IPS-11a (cell line): ENCODE measurements around the gene AGPAT2.
"Not testable (repeated sequence)": the region's sequence is repeated elsewhere in the genome, so short reads cannot be mapped to it uniquely, and the experiment has no call there.

Source experiments
- H3K4me3 ChIP-seq: one replicate; pipeline ENCODE4 v1.5.1; 2013; ENCODE audit warnings: low read depth, low read length, control low read depth

Gene AGPAT2

DNA sequence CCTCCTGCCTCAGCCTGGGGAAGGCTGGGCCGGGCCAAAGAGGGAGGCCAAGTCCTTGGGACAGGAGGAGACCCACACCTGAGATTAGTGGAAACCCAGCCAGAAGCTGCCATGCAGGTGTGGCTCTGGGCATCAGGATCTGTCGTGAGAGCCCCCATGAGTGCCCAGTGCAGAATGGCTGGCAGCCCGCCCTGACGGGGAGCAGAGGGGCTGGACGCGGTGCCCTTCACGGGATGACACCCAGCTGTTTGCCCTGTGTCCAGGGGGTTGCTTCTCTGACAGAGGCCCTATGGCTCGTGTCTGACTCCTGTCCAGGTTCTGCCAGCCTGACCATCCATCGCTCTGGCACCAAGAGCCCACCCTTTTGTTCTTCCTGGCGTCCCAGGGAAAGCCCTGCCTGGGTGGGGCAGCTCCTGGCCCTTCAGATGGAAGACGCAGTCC lies 33.7 kb upstream of the AGPAT2 start:
- no peak overlapping the region for H3K4me3 ChIP-seq

DNA sequence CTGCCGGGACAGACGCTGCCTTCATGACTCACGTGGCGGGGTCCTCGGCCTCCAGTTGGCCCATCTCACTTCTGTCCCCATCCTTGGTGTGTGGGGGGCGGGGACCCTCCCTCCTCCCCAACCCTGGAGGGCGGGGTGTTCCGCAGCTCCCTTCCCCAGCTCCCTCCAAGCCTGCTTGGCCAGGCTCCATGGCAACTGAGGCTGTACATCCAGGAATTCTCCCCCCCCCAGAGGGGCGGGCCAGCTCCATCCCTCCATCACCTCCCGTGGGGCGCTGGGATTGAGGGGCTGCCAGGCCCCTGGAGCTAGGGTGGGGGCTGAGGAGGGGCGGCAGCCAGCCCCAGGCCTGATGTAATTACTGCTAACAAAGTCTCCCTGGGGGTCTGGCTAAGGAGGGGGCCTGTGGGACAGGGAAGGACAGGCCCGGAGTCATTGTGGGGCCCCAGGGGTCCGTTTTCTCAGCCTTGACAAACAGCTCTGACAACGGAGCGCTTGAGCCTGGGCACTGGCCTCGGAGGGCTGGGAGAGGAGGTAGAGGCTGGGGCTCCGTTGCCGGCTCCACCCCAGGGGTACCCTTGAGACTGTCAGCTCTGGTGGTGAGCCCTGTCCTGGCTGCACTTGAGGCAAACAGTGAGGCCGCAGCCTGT lies 33.1 kb upstream of the AGPAT2 start:
- H3K4me3 ChIP-seq: no peak overlapping the region

DNA sequence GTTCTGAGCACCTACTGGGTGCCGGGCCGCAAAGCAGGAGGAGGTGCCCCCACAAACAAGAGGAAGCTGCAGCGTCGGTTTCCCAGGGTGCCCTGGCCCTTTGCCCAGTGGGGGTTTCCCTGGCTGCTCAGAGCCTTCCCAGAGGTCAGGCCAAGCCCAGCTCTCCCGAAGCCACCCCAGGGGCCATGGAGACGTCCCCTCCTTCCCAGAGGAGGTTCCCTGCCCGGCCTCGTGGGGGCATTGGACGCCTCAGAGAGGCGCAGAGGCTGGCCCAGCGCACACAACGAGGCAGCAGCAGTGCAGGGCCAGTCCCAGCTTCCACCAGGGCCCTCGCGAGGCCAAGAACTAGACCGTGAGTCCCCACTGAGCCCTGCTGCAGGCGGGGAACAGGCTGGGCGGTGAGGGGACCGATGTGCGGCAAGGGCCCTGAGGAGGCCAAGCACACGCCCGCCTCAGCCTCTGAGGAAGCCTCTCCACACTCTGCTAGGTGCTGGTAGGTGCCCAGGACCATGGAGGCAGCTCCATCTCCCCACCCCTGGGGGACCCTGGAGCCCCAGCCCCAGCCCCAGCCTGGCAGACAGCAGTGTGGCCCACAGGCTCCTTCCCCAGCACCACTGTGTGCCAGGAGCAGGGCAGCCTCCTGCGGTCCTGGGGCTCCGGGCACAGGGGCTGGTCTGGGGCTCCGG lies 32.1 kb upstream of the AGPAT2 start:
- H3K4me3 ChIP-seq: no peak overlapping the region

DNA sequence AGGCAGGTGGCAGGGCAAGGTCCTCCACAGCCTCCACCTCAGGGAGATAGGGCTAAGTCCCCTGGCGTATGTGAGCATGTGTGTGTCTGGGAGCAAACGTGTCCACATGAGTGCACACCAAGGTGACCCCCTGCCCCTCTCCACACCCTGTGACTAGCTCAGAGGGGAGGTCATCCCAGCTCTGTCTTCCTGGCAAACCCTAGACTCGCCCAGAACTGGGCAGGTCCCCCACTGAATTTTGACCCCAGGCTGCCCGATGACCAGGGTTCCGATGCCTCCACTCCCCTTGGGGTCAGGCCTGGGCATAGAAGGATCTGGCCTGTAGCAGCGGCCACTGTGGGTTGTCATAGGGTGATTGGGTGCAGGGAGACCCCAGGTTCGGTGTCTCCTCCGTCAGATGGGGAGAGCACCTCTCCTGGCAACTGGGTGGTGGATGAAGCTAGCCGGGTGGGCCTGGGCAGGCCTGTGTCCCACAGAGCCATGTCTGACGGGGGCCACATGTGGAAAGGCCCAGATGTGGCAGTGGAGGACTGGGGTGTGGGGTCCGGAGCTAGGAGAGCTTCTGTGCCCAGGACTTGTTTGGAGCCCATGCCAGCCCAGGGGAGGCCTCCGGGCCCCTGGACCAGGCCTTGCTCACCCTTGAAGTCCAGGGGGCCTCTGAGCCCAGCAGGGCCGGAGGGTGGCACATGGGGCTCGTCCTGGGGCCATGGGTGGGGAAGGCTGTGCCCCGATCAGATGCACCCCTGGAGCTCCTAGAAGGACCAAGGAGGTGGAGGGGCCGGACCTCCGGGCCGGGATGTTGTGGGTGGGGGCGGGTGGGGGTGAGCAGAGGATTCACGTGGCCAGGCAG lies 31.3 kb upstream of the AGPAT2 start:
- no peak overlapping the region for H3K4me3 ChIP-seq

DNA sequence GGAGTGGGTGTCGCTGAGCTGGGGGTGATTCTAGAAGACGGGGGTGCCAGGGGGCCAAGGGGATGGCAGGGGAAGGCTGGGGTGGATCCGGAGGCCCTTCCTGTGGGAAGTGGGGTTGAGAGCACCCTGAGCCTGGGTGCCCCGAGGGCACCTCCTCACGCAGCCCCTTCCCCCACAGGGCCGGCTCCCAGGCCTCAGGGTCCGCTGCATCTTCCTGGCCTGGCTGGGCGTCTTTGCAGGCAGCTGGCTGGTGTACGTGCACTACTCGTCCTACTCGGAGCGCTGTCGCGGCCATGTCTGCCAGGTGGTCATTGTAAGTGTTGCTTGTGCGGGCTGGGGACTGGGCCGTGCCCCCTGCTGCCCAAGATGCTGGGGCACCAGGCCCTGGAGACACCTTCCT lies 30.1 kb upstream of the AGPAT2 start:
- no peak overlapping the region for H3K4me3 ChIP-seq

DNA sequence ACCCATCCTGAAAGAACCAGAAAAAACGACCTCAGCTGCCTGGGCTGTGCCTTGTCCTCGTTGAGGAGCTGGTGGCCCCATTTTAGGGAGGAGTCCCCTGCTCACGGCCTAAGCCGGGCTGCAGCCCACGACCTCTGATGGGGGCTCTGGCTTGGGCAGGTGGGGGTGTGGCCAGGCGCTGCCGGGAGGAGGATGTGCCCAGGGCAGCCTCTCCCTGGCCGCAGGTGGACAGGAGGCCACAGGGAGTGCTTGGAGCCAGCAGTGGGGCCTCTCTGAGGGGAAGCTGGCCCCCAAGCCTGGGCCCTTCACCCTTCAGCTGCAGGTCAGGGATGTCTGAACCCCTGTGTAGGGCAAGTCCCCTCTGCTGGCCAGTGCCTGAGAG lies 27.6 kb upstream of the AGPAT2 start:
- no peak overlapping the region for H3K4me3 ChIP-seq

DNA sequence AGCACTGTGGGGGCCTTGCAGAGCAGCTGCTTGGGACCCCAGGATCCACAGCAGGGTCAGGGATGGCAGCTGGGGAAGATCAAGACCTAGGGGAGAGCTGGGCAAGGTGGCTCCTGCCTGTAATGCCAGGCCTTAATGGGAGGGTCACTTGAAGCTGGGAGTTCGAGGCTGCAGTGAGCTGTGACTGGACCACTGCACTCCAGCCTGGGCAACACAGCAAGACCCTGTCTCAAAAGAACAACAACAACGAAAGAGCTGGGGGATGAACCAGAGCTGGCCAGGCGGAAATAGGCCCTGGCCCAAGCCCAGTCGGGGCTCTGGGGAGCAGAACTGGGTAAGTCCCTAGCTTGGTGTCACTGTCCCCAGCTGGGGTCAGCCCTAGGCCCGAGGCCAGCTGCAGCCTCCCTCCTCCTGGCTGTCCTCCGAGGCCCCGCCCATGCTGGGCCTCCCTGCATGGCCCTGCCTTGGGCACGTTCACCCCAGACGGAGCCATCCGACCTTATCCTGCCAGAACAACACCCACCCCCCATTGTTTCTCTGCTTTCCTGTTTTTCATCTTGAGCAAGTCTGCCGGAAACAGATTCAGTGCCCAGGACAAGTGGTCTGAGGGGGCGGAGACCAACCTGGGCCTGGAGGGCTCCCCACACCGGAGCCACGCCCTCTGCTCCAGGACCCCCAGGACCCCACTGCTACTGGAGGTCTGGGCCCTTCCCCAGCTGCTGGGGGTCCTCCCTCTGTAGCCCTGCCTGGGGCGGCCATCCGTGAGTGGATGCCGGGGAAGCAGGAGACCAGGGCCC lies 27.0 kb upstream of the AGPAT2 start:
- H3K4me3 ChIP-seq: no peak overlapping the region

DNA sequence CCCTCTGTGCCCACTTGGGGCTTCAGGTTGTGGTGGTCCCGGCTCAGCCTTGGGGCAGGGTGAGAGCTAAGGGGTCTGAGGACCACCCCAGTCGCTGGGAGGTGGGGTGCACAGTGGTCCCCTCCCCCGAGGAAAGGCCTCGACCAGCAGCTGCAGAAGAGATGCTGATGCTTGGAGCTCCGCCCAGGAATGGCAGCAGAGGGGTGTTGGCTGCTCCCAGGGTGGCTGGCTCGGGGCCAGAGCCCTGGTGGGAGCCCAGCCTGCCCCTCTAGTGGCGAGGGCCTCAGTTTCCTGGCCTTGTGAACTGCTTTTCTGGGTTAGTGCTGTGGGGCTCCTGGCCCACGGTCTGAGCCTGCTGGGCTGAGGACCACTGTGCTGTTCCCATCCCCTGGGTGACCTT lies 26.3 kb upstream of the AGPAT2 start:
- H3K4me3 ChIP-seq: no peak overlapping the region

DNA sequence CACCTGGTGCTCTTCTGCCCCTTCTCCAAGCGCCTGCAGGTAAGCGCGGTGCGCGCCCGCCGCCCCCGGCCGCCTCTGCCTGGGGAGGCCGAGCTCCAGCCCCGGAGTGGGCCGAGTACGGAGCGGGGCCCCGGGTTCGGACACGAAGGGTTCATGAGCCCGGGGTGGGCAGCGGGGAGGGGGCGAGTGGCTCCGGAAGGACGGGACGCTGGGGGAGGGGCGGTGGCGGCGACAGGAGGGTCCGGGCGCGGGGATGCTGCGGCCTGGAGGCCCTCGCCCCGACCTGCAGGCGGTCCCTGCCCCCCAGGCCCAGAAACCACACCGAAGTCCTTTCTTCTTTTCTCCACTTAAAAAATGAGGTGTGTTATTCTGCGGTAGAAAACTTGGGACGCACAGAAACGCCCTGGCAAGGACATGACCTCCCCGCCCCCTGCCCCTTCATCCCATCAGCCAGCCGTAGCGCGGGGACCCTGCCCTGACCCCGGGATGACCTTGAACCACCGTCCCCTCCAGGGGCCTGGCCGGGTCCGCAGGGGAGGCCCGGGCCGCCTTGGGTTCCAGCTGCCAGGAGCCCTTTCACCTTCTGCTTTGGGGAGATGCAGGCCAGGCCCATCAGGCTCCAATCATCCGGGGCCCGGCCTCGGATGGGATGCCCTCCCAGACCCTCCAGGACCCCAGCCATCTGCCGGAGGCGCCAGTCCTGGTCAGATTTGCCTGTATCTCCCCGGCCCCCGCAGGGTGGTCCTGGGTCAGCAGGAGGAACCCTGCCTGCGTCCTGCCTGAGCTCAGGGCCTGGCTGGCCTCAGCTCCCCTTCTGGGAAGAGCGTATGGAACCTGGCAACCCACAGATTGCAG lies 25.7 kb upstream of the AGPAT2 start:
- H3K4me3 ChIP-seq: peak overlapping the region; percentile 57

DNA sequence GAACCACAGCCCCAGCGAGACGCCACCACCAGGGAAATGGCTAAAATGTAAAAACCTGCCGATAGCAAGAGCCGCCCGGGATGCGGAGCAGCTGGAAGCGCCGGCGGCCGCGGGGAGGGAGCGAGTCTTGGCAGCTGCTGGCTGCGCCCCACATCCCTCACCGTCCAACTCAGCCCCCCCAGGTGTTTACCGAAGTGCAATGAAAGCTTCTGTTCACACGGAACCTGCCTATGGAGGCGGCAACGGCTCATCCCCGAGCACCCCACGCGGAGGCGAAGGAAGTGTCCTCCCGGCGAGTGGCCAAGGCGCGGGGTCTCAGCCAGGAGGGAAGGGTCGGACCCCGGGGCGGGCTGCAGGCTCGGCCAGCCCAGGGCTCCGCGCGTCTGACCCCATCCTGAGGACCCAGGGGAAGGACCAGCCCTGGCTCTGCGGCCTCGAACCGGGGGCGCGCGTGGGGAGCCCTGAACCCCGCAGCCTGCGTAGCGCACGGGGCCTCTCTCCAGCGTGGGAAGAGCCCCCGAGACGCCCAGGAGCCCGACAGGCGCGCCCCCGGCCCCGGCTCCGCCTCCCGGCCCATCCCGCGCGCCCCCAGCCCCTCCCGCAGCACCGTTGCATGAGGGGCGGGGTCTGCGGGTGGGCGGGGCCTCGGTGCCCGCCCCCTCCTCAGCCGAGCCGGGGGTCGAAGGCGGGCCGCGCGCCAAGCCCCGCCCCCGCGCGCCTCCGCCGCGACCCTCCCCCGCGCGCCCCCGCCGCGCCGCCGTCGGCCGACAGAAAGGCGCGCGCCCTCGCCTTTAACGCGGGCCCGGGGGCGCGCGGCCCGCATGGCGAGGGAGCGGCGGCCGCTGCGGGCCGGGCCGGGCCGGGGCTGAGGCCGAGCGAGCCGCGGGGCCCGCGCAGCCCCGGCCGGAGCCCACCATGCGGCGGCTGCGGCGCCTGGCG lies 24.8 kb upstream of the AGPAT2 start, which contains the start of gene DIPK1B:
TSS of gene DIPK1B (plus strand) at position 822 of the 939 bp plus-strand sequence. CDS start at position 916, 94 bp downstream.
- peak within 1 kb of the TSS; percentile 63 for H3K4me3 ChIP-seq

DNA sequence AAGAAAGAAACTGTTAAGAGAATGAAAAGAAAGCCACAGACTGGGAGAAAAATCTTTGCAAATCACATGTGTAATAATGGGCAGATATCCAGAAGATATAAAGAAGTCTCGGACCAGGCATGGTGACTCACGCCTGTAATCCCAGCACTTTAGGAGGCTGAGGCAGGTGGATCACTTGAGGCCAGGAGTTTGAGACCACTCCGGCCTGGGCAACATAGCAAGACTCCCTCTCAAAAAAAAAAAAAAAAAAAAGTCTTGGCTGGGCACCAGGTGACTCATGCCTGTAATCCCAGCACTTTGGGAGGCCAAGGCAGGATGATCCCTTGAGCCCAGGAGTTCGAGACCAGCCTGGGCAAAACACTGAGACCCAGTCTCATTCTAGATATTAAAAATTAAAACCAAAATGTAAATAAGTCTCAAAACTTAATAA lies 24.0 kb upstream of the AGPAT2 start:
- H3K4me3 ChIP-seq: not testable (repeated sequence)

DNA sequence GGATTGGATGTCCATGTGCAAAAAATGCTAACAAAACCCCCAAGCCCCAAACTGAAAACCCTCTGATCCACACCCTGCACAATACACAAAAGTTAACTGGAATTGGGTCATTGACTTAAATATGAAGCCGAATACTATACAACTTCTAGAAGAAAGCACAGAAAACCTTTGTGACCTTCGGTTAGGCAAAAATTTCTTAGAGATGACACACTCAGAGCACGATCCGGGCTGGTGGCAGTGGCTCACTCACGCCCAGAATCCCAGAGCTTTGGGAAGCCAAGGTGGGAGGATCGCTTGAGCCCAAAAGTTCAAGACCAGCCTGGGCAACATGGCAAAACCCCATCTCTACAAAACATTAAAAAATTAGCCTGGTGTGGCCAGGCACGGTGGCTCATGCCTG lies 23.3 kb upstream of the AGPAT2 start:
- H3K4me3 ChIP-seq: no peak overlapping the region

DNA sequence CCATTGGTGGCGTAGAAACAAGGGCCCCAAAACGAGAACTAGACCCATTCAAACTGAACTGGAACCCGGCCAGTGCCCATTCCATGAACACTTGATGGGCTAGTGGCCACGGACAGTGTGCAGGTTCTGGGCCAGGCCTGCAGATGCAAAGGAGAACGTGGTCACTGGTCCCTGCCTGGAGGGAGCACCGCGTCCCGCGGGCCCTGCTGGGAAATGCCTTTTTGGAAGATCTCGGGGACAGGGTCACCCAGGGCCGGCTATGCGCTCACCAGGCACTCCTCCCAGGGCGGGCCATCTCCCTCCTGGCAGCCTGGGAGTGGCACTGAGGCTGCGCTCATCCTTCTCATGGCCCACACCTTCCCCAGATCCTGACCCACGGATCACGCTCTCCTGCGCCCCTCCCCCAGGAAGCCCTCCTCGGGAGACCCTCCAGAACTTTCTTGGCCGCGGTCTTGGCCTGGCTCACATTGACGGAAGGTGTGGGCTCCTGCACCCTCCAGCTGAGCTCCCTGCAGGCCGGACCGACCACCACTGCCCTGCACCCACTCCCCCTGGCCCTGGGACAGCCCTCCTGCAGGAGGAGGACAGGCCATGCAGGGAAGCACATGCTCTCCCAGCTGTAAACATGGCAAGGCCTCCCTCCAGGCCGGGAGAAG lies 22.3 kb upstream of the AGPAT2 start:
- no peak overlapping the region for H3K4me3 ChIP-seq

DNA sequence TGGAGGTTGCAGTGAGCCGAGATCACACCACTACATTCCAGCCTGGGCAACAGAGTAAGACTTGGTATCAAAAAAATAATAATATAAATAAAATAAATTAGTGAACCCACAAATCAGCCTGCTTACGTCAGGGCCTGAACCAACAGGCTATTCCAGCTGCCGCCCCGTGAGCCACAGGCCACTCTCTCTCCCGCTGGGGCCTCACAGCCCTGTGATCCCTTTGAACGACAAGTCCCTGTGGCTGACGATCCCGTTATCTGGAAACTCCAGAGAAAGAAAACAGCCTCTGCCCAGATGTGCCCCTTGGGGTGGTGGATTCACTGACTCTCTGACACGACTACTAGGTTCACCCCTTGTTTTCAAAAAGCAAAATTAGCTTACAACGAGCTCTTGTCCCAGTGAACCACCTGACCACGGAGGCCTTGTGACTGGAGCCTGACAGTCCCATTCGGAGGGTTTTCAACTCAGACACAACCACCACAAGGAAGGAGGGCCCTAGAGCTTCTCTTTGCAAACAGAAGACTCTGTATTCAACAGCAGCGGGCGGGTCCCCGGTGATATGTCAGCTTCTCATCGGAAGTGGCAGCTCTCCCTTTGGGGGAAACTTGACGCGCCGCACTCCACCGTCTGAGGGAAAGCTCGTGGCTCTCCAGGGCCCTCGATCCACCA lies 20.7 kb upstream of the AGPAT2 start:
- no peak overlapping the region for H3K4me3 ChIP-seq

DNA sequence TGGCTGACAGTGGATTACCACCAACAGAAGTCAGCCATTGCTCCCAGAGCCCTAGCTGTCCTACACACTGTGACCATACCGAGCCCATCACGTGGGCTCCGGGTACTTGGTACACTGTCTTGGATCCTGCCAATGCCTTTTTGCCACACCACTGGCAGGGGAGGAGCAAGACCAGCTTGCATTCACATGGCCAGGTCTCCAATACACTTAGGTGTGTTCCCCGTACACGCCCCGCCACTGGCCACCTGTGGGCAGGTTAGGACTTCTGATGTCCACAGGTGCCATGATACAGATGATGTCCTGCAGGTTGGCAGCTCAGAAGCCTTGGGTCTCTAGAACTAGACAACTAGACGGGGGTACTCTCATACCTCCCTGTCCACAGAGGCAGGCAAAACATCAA lies 19.8 kb upstream of the AGPAT2 start:
- H3K4me3 ChIP-seq: no peak overlapping the region

DNA sequence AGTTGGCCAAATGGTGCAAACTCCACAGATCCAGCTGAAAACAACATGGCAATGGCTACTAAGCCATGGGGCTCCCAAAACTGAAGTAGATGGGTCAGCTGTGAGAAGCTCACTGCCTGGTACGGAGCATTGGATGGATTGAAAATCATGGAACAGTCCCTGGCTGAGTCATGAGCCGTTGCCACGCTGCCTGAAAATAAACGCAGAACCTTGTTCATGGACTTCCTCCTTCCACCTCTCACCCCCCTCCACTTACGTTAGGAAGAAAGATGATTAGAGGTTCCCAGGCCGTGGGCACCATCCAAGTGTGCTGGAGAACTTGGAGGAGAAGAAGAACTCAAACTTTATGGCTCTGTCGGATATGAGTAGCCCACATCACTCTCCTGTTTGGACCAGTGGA lies 18.3 kb upstream of the AGPAT2 start:
- no peak overlapping the region for H3K4me3 ChIP-seq

DNA sequence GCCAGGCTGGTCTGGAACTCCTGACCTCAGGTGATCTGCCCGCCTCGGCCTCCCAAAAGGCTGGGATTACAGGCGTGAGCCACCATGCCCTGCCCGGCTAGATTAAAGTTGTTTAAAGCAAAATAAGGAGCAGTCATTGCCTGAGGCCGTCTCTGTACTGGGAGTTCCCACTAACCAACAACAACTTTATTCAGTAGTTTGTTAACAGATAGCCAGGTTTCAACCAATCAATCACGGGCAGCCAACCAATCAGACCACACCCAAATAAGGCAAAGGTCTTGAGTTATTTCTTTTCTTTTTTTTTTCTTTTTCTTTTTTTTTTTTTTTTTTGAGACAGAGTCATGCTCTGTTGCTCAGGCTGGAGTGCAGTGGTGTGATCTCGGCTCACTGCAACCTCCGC lies 17.5 kb upstream of the AGPAT2 start:
- not testable (repeated sequence) for H3K4me3 ChIP-seq

DNA sequence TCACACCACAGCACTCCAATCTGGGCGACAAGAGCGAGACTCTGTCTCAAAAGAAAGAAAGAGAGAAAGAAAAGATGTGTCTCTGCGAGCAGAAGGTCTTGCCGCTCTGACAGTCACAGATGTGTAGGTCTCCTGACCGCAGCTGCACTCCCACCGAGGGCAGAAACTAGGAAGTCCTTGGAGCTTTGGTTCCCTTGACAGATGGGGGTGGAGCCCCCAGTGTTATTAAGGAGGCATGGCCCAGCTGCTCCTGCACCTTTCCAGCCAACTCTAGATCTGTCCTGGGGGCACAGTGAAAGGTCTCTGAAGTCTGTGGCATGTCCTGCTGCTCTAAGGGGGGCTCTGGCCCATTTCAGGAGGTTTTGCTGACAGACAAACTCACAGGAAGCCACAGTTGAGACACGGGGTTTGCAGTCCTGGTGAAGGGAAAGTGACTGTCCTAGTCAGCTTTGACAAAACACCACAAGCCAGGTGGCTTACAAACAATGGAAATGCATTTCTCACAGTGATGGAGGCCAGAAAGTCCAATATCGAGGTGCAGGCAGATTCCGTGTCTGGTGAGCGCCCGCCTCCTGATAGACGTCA lies 16.1 kb upstream of the AGPAT2 start:
- no peak overlapping the region for H3K4me3 ChIP-seq
